Fibroblast of the aortic adventitia (primary cell): ENCODE data around the gene ADCY10. TPM values are rescaled to one million over a fixed set of nuclear protein-coding genes. Genes with fewer than 3 reads are reported as not detected.

Experiments used
- DNase-seq: peaks from one replicate; pipeline ENCODE4 v3.0.0-alpha.2; 2010; ENCODE audit warnings: low read depth
- H3K4me3 ChIP-seq: 2 replicates; pipeline ENCODE4 v1.5.1; 2011; ENCODE audit warnings: low read depth, mild to moderate bottlenecking, control low read depth, low read length, moderate library complexity
- total RNA-seq: library from RNA; depleted of rRNA; stranded (reverse); fragments of >200 nt; gene quantifications from 2 replicates; pipeline ENCODE4 v1.2.3, GENCODE V29; 2012; ENCODE audit warnings: low replicate concordance
- TF ChIP-seq, protein P1 (sequence below): IDR thresholded peaks from 2 replicates; pipeline ENCODE4 v1.5.1; 2011; ENCODE audit warnings: mild to moderate bottlenecking, low read length, control low read depth, inconsistent platforms; ENCODE audit not compliant: insufficient read depth

Gene ADCY10
- total RNA-seq, 1 donor: 0.09 TPM

DNA sequence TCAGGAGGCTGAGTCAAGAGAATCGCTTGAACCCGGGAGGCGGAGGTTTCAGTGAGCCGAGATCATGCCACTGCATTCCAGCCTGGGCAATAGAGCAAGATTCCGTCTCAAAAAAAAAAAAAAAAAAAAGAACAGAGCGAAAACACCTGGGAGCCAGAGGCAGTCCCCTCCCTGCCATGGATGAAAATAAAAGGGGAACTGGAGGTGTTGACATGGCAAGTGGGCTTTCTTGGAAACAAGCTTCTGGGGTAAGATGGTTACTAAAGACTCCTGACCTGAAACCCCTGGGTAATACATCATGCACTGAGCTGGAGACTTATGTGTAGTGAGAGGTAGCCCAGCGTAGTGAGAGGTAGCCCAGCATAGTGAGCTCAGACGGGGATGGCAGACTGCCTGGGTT is 31.6 kb downstream of the ADCY10 start:
- H3K4me3 ChIP-seq: no peak overlapping the region
- TF ChIP-seq, protein P1, sequence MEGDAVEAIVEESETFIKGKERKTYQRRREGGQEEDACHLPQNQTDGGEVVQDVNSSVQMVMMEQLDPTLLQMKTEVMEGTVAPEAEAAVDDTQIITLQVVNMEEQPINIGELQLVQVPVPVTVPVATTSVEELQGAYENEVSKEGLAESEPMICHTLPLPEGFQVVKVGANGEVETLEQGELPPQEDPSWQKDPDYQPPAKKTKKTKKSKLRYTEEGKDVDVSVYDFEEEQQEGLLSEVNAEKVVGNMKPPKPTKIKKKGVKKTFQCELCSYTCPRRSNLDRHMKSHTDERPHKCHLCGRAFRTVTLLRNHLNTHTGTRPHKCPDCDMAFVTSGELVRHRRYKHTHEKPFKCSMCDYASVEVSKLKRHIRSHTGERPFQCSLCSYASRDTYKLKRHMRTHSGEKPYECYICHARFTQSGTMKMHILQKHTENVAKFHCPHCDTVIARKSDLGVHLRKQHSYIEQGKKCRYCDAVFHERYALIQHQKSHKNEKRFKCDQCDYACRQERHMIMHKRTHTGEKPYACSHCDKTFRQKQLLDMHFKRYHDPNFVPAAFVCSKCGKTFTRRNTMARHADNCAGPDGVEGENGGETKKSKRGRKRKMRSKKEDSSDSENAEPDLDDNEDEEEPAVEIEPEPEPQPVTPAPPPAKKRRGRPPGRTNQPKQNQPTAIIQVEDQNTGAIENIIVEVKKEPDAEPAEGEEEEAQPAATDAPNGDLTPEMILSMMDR: no peak
- DNase-seq: no peak

DNA sequence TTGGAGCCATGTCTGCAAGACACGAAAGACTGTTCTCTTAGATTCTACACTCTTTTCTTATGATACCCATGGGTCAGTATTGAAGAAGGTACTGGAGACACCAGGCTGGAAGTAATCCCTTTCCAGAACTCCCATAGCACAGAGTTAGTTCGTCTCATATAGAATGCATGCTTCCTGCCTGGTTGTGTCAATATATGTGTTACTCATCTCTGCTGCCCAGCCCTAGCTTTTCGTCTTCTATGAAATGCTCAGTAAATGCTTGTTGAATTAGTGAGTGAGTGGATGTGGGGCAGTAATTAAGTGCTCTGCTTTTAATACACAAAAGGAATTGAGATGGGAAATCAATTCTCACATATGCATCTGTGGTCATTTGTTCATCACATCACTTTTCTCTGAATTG is 32.1 kb downstream of the ADCY10 start:
- no peak overlapping the region for H3K4me3 ChIP-seq
- DNase-seq: peak; percentile 12
- TF ChIP-seq, protein P1: no peak

DNA sequence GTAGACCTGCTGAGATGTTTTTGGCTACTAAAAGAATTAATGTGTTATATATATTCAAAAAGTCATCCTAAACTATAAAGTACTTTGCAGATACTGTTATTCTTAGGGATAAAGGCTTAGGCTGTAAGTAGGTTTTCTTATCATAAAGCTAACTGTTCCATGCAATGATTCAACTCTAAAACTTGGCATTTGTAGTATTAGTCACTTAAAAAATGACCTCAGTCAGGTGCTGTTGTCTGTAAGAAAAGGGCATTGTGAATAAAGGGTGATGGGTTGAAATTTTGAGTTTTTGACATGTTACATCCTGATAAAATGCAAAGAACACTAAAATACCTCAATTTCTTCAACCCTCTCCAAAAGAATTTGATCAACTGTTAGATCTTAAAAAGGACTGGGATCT is 32.9 kb downstream of the ADCY10 start:
- DNase-seq: peak; percentile 66
- no peak overlapping the region for H3K4me3 ChIP-seq
- TF ChIP-seq, protein P1: no peak

DNA sequence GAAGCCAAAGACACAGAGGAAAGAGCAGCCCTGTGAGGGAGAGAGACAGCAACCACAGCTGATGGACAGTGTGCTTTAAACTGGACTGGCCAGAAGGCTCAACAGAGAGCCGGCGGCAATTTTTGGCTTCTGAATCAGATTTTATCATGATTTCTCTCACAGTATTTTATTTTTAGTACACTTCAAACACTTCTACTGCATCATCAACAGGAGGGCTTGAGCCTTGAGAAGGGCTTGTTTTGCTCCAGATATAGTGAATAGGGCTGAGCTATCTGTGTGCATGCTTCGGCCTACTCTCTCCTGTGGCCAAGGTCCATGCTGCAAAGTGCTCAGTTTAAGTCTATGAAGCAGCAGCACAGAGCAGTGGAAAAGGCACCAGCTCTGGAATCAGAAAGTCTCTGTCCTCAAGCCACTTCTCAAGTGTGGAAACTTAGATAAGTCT is 33.3 kb downstream of the ADCY10 start:
- TF ChIP-seq, protein P1: no peak
- DNase-seq: peak; percentile 64
- H3K4me3 ChIP-seq: no peak overlapping the region

DNA sequence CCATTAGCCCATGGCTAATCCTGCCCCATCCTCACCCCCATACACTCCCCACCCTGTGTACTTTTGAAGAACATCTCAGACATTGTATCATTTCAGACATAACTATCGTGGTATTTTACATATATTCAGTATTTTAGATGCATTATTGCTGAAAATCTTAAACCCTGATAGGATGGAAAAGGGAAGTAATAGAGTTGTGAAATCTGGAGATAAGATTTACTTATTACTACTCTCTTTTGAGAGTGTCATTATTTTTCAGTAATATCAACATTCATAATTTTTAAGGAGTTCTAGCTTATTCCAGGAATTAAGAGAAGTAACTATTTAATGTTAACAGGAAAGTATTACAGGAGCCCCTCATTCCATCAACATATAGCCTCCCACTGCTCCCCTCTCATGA is 34.4 kb downstream of the ADCY10 start:
- TF ChIP-seq, protein P1: no peak
- no peak for DNase-seq
- no peak overlapping the region for H3K4me3 ChIP-seq

DNA sequence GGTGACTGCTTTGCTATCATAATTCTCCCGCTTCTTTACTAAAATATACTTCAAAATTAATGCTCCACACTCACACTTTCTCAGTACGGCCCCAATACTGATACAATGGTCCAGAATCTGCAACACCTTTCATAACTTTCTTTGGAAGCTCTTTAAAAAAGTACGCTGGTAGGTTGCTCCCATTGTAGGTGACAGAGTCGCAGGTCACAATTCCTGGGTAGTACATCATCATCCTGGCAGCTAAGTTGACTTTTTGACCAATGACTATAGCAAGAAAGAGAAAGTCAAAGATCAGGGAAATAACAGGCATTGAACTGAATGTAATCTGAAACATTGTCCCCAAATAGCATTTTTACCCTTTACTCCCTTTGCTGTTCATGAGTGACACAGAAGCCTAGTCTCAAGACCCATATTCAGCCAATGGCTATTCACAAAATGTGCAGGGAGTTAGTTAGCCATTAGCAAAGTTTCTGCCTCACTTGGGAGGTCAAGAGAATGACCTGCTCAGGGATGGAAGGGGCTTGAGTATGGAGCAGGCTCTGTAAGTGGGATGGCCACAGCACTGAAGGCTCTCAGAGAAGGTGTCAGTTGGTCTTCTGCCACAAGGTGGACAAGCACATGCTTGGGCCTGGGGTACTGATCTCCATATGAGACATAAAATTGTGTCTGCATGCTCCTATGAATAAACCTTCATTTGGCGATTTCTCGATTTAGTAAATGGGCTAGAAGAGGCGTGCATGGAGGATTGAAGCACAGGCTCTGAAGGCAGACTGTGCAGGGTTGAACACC is 35.4 kb downstream of the ADCY10 start:
- no peak overlapping the region for H3K4me3 ChIP-seq
- no peak for DNase-seq
- TF ChIP-seq, protein P1: no peak
